ENCODE data around the gene TADA2B.

TADA2B gene, protein sequence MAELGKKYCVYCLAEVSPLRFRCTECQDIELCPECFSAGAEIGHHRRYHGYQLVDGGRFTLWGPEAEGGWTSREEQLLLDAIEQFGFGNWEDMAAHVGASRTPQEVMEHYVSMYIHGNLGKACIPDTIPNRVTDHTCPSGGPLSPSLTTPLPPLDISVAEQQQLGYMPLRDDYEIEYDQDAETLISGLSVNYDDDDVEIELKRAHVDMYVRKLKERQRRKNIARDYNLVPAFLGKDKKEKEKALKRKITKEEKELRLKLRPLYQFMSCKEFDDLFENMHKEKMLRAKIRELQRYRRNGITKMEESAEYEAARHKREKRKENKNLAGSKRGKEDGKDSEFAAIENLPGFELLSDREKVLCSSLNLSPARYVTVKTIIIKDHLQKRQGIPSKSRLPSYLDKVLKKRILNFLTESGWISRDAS

GRCh38 chr4:7043284-7044136 lies at the start of gene TADA2B:
TADA2B (plus strand) TSS chr4:7043372; CDS start chr4:7043580, 208 bp downstream.
- H3K27ac ChIP-seq: peak within 1 kb of the TSS; percentile 80 to 94 (median 88)
- peak within 1 kb of the TSS; percentile 85 to 98 (median 92) for H3K9ac ChIP-seq
- H3K9me3 ChIP-seq (replicated peaks in 1 of 11): no peaks in the 10 kb centered on the region
- H3K4me3 ChIP-seq: peak within 1 kb of the TSS; percentile 95 to 99 (median 98)
- H4K20me1 ChIP-seq: peaks cover 42 to 63% (median 58%) of the 10 kb centered on the region in 11 experiments
- TF ChIP-seq Cebpa-rat (IDR thresholded peaks at IDR 0.05): no peak
- peaks cover 0 to 15% (median 9%) of the 10 kb centered on the region in 11 experiments; a peak in 11 of 22 replicates for H3K27me3 ChIP-seq
- H3K4me2 ChIP-seq: peak within 1 kb of the TSS; percentile 95 to 100 (median 99)
- H3K36me3 ChIP-seq: peaks cover 0 to 8% (median 0%) of the 10 kb centered on the region in 11 experiments; a peak in 5 of 22 replicates
- H3K4me1 ChIP-seq: peaks cover 52 to 63% (median 57%) of the 10 kb centered on the region in 10 experiments

DNA sequence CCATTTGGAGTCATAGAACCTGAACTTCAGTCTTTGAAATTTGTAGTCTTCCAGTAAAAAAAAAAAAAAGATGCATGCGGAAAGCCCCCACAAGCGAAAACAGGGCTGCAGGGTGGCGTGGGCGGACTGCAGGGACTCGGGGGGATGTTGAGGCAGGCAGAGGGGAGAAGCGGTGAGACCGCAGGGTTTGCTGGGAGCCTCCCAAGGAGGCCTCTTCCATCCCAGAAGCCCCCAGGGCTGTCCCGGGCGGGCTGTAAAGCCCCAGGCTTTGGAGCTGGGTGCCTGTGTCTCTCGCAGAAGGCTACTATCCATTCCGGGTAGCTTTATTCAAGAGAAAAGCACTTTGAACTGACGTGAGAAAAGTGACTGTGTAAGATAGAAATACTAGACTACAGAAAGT lies 46.7 kb upstream of the TADA2B start:
- no peaks in the 10 kb centered on the region for H3K9me3 ChIP-seq (replicated peaks in 1 of 11)
- no peak overlapping the region for H3K27ac ChIP-seq
- TF ChIP-seq Cebpa-rat (IDR thresholded peaks at IDR 0.05): no peak
- no peak overlapping the region for H3K9ac ChIP-seq
- H3K36me3 ChIP-seq: peaks cover 95 to 100% (median 97%) of the 10 kb centered on the region in 11 experiments
- H4K20me1 ChIP-seq: peaks cover 43 to 100% (median 98%) of the 10 kb centered on the region in 11 experiments
- peaks cover 21 to 45% (median 23%) of the 10 kb centered on the region in 10 experiments for H3K4me1 ChIP-seq
- no peak overlapping the region for H3K4me2 ChIP-seq
- H3K4me3 ChIP-seq: no peak overlapping the region
- H3K27me3 ChIP-seq: no peaks in the 10 kb centered on the region

GRCh38 chr4:6999172-7000086 lies 43.7 kb upstream of the TADA2B start:
- Histone ChIP-seq H3K27ac (peak overlapping the region in 2 of 11 experiments; percentile 22 to 37; a peak in 3 of 22 replicates), H4K20me1 (peaks cover 42 to 100% (median 98%) of the 10 kb centered on the region in 11 experiments), H3K9me3 (replicated peaks in 1 of 11) (no peaks in the 10 kb centered on the region), H3K4me1 (peaks cover 0 to 25% (median 14%) of the 10 kb centered on the region in 10 experiments; a peak in 12 of 20 replicates), H3K36me3 (peaks cover 99 to 100% (median 100%) of the 10 kb centered on the region in 11 experiments), H3K9ac (peak overlapping the region in 2 of 11 experiments; percentile 24 to 43; a peak in 2 of 22 replicates), H3K27me3 (no peaks in the 10 kb centered on the region), H3K4me3 (no peak overlapping the region), H3K4me2 (no peak overlapping the region)
- peak in 2 of 11 experiments; percentile 25 to 57; a peak in 3 of 22 replicates for TF ChIP-seq Cebpa-rat (IDR thresholded peaks at IDR 0.05)

DNA sequence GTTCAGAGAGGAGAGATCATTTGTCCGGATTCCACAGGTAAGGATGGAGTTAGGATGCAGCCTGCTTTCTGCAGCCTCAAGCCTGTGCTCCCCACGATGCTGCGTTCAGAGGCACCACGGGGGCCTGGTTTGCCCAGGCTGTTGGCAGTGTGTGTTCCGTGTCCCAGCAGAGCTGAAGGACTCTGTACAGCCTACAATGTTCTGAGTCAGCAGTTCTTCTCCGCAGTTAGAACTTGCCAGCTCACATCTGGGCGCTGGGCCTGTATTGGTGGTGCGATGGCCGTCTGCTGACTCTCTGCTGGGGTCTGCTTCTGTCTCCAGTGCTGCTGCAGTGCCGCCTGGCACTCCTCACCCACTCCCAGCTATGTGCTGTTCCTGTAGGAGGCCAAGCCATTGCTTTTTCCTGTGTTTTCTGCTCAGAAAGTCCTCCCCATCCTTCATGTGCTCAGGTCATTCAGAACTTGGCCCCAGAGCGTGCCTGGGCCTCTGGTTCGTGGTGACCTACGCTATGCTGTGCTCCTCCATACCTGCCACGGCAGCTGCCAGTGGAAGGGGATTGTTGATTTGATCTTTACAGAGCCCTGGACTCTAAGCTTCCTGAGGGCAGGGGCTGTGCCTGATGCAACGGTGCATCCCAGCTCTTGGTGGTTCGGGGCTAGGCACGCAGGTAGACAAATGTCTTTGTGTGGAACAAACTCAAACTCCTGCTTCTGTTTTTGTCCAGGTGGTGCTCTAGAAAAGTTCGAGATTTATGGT lies 42.6 kb upstream of the TADA2B start:
- H3K4me3 ChIP-seq: no peak overlapping the region
- no peak for TF ChIP-seq Cebpa-rat (IDR thresholded peaks at IDR 0.05)
- no peak overlapping the region for H3K9ac ChIP-seq
- H4K20me1 ChIP-seq: peaks cover 39 to 100% (median 98%) of the 10 kb centered on the region in 11 experiments
- H3K27ac ChIP-seq: peak overlapping the region in 1 of 11 experiments; percentile 18; a peak in 1 of 22 replicates
- peaks cover 99 to 100% (median 100%) of the 10 kb centered on the region in 11 experiments for H3K36me3 ChIP-seq
- no peaks in the 10 kb centered on the region for H3K27me3 ChIP-seq
- peaks cover 0 to 25% (median 14%) of the 10 kb centered on the region in 10 experiments; a peak in 12 of 20 replicates for H3K4me1 ChIP-seq
- H3K4me2 ChIP-seq: no peak overlapping the region
- no peaks in the 10 kb centered on the region for H3K9me3 ChIP-seq (replicated peaks in 1 of 11)

- Histone ChIP-seq H3K36me3 (peaks cover 100% of the 10 kb centered on the region in 11 experiments), H4K20me1 (peaks cover 40 to 100% (median 98%) of the 10 kb centered on the region in 11 experiments), H3K4me1 (peaks cover 0 to 25% (median 14%) of the 10 kb centered on the region in 10 experiments; a peak in 12 of 20 replicates), H3K4me3 (no peak overlapping the region), H3K27me3 (no peaks in the 10 kb centered on the region), H3K27ac (no peak overlapping the region), H3K9ac (no peak overlapping the region), H3K4me2 (no peak overlapping the region), H3K9me3 (replicated peaks in 1 of 11) (no peaks in the 10 kb centered on the region)
- no peak for TF ChIP-seq Cebpa-rat (IDR thresholded peaks at IDR 0.05)
These were observed 41.9 kb upstream of the TADA2B start for GRCh38 chr4:7001271-7001670.

DNA sequence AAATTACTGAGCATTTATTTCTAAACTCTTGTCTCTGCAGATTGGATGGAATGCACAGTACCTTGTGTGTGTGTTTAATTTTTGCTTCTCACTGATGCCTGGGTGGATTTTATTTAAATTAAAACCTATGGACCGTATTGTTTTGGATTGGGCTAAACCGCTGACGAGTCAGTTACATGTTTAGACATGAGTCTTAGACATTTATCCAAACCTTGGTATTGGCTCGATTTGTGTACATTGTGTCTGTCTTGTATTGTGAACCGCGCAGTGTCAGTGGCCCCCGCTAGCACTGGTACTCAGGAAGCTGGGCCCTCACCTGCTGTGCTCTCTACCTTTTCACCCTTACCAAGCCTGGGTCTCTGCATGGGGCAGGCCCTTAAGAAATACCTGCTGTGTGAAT lies 40.8 kb upstream of the TADA2B start:
- peaks cover 100% of the 10 kb centered on the region in 11 experiments for H3K36me3 ChIP-seq

DNA sequence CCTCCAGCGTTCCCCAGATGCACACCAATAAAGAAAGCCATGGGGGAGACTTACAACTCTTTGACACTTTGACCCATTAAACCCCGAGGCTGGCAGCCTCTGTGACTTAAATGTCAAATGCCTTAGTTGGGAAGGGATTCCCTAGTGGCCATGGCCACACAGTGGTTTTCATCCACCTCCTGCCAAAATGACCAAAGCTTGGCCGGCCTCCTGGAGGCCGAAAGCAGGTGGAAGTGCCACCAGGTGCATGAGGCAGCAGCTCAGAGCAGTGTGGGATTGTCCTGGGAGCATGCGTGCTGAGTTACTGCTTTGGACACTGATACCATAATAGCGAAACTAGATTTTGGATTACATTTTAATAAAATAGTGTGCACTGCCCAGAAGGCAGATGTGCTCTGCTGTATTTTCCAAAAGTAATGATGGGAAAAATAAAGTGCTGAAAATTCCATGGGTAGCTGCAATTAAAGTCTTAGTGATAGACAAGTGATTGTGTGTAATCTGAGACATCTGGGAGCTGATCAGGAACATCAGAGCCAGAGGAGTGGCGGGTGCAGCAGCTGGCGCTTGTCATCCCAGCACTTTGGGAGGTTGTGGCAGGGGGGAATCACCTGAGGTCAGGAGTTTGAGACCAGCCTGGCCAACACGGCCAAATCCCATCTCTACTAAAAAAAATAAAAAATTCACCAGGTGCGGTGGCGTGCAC lies 39.8 kb upstream of the TADA2B start:
- peaks cover 100% of the 10 kb centered on the region in 11 experiments for H3K36me3 ChIP-seq
- TF ChIP-seq Cebpa-rat (IDR thresholded peaks at IDR 0.05): no peak
- H3K9ac ChIP-seq: peak overlapping the region in 2 of 11 experiments; percentile 12 to 15; a peak in 1 of 22 replicates
- no peak overlapping the region for H3K27ac ChIP-seq
- H3K4me2 ChIP-seq: peak overlapping the region in 2 of 11 experiments; percentile 9 to 18; a peak in 1 of 22 replicates
- no peaks in the 10 kb centered on the region for H3K27me3 ChIP-seq
- no peaks in the 10 kb centered on the region for H3K9me3 ChIP-seq (replicated peaks in 1 of 11)
- H4K20me1 ChIP-seq: peaks cover 47 to 100% (median 100%) of the 10 kb centered on the region in 11 experiments
- no peak overlapping the region for H3K4me3 ChIP-seq
- H3K4me1 ChIP-seq: peaks cover 0 to 23% (median 12%) of the 10 kb centered on the region in 10 experiments; a peak in 12 of 20 replicates

More for the DNA sequence above, 40.8 kb upstream of the TADA2B start:
- H3K27me3 ChIP-seq: no peaks in the 10 kb centered on the region
- peaks cover 43 to 100% (median 98%) of the 10 kb centered on the region in 11 experiments for H4K20me1 ChIP-seq
- peaks cover 0 to 21% (median 14%) of the 10 kb centered on the region in 10 experiments; a peak in 12 of 20 replicates for H3K4me1 ChIP-seq
- H3K4me2 ChIP-seq: no peak overlapping the region
- no peak overlapping the region for H3K4me3 ChIP-seq
- no peaks in the 10 kb centered on the region for H3K9me3 ChIP-seq (replicated peaks in 1 of 11)
- TF ChIP-seq Cebpa-rat (IDR thresholded peaks at IDR 0.05): no peak
- peak overlapping the region in 1 of 11 experiments; percentile 15; a peak in 1 of 22 replicates for H3K9ac ChIP-seq
- H3K27ac ChIP-seq: no peak overlapping the region
